Mesothelial cell of epicardium (in vitro differentiated cells): ENCODE results near the gene NEB. TPM values are rescaled to one million over a fixed set of nuclear protein-coding genes. Genes with fewer than 3 reads are reported as not detected.

Experiments
- DNase-seq, 2 experiments: peaks; one replicate each; pipeline ENCODE4 v3.0.0; 2021; ENCODE audit warnings: low spot score in 2 of 2; ENCODE audit not compliant: unreplicated experiment in 2 of 2
- H3K27ac Mint-ChIP-seq: 2 replicates; pipeline ENCODE4 v1.8.0; 2021; ENCODE audit warnings: mixed read lengths
- H3K27me3 Mint-ChIP-seq: 2 replicates; pipeline ENCODE4 v1.8.0; 2021; ENCODE audit warnings: low read depth, mixed read lengths
- H3K36me3 Mint-ChIP-seq: 2 replicates; pipeline ENCODE4 v1.8.0; 2021; ENCODE audit warnings: mixed read lengths
- H3K4me1 Mint-ChIP-seq: 2 replicates; pipeline ENCODE4 v1.8.0; 2021; ENCODE audit warnings: mixed read lengths
- H3K4me3 Mint-ChIP-seq: 2 replicates; pipeline ENCODE4 v1.8.0; 2021; ENCODE audit warnings: mild to moderate bottlenecking, moderate library complexity, mixed read lengths
- H3K9me3 Mint-ChIP-seq: 2 replicates; pipeline ENCODE4 v1.8.0; 2021; ENCODE audit warnings: mixed read lengths
- total RNA-seq: library from RNA; stranded (reverse); gene quantifications from 3 replicates; pipeline ENCODE4 v1.2.1, GENCODE V29; 2021
- TF ChIP-seq, protein P1 (sequence below): fragments of 200-600 bp; sonication (generic); IDR thresholded peaks from one replicate; pipeline ENCODE4 v1.5.0; 2021; ENCODE audit warnings: antibody characterized with exemption; ENCODE audit not compliant: unreplicated experiment

NEB gene
- total RNA-seq, 1 donor from 2014 or later = 0.92 TPM

DNA sequence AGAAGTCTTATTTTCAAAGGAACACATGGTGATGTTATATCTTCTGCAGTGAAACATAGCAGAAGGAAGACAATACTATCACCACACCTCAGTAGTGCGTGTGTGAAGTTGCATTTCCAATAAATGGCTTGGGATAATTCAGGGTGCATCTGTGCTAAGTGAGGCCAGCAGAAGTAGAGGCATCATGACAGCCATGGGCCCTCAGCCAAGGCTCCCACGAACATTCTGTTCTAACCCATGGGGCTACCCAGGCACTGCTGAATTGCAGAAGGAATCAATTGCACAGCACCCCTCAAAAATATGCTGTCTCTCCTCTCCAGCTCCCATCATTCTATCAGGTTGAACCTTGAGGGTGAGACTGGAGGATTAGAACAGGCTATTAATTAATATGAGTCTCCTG lies 185.1 kb downstream of the NEB start:
- peaks cover 6% of the 10 kb centered on the region for H3K27me3 Mint-ChIP-seq
- H3K9me3 Mint-ChIP-seq = no peaks in the 10 kb centered on the region
- no peak for DNase-seq
- TF ChIP-seq, protein P1, sequence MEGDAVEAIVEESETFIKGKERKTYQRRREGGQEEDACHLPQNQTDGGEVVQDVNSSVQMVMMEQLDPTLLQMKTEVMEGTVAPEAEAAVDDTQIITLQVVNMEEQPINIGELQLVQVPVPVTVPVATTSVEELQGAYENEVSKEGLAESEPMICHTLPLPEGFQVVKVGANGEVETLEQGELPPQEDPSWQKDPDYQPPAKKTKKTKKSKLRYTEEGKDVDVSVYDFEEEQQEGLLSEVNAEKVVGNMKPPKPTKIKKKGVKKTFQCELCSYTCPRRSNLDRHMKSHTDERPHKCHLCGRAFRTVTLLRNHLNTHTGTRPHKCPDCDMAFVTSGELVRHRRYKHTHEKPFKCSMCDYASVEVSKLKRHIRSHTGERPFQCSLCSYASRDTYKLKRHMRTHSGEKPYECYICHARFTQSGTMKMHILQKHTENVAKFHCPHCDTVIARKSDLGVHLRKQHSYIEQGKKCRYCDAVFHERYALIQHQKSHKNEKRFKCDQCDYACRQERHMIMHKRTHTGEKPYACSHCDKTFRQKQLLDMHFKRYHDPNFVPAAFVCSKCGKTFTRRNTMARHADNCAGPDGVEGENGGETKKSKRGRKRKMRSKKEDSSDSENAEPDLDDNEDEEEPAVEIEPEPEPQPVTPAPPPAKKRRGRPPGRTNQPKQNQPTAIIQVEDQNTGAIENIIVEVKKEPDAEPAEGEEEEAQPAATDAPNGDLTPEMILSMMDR = no peak
- H3K27ac Mint-ChIP-seq = no peak overlapping the region
- H3K4me1 Mint-ChIP-seq = no peaks in the 10 kb centered on the region
- no peak overlapping the region for H3K4me3 Mint-ChIP-seq
- no peaks in the 10 kb centered on the region for H3K36me3 Mint-ChIP-seq

GRCh38 chr2:151544449-151544848 lies 189.8 kb downstream of the NEB start:
- H3K4me3 Mint-ChIP-seq = no peak overlapping the region
- no peaks in the 10 kb centered on the region for H3K36me3 Mint-ChIP-seq
- no peaks in the 10 kb centered on the region for H3K4me1 Mint-ChIP-seq
- DNase-seq = no peak
- H3K27me3 Mint-ChIP-seq = no peaks in the 10 kb centered on the region
- no peak overlapping the region for H3K27ac Mint-ChIP-seq
- no peaks in the 10 kb centered on the region for H3K9me3 Mint-ChIP-seq
- TF ChIP-seq, protein P1 = no peak

- TF ChIP-seq, protein P1 = no peak
- Mint-ChIP-seq H3K9me3 (no peaks in the 10 kb centered on the region), H3K27ac (no peak overlapping the region), H3K27me3 (no peaks in the 10 kb centered on the region), H3K4me1 (no peaks in the 10 kb centered on the region), H3K4me3 (no peak overlapping the region), H3K36me3 (no peaks in the 10 kb centered on the region)
- no peak for DNase-seq
Observed at GRCh38 chr2:151543876-151544275, 190.4 kb downstream of the NEB start.

DNA sequence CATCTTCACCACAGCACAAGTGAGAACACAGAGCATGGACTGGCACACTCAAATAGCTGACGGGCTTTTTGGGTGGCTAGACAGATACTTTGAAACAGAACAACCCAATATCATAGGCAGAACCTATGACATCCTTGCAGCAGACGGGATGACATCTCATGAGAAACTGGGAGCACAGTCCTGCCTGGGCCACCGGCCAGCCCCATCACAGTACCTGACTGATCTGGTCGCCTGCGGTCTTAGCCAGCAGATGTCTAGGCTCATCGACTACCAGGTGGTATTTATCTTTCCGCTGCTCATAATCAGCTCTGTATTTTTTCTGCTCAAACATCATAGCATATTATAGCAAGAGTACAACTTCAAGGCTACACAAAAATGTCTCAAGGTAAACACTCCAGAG lies 200.3 kb downstream of the NEB start:
- DNase-seq = no peak
- Mint-ChIP-seq H3K9me3 (no peaks in the 10 kb centered on the region), H3K27ac (no peak overlapping the region), H3K27me3 (no peaks in the 10 kb centered on the region), H3K4me3 (no peak overlapping the region), H3K4me1 (no peaks in the 10 kb centered on the region), H3K36me3 (no peaks in the 10 kb centered on the region)
- TF ChIP-seq, protein P1 = no peak

- Mint-ChIP-seq H3K27ac (no peak overlapping the region), H3K9me3 (no peaks in the 10 kb centered on the region), H3K27me3 (no peaks in the 10 kb centered on the region), H3K4me3 (no peak overlapping the region), H3K36me3 (no peaks in the 10 kb centered on the region), H3K4me1 (no peaks in the 10 kb centered on the region)
- TF ChIP-seq, protein P1 = no peak
- DNase-seq = no peak
Observed at GRCh38 chr2:151533127-151533526, 201.1 kb downstream of the NEB start.

GRCh38 chr2:151526572-151527090 lies 207.6 kb downstream of the NEB start:
- Mint-ChIP-seq H3K9me3 (no peaks in the 10 kb centered on the region), H3K4me1 (no peaks in the 10 kb centered on the region), H3K27ac (no peak overlapping the region), H3K4me3 (no peak overlapping the region), H3K36me3 (no peaks in the 10 kb centered on the region), H3K27me3 (no peaks in the 10 kb centered on the region)
- DNase-seq = no peak
- TF ChIP-seq, protein P1 = no peak
